ENCODE measurements around the gene ZNF782. TPM values are rescaled to one million over a fixed set of nuclear protein-coding genes. Genes with fewer than 3 reads are reported as not detected.
"Not testable (repeated sequence)": the region's sequence is repeated elsewhere in the genome, so short reads cannot be mapped to it uniquely, and the experiment has no call there.

Gene ZNF782
- total RNA-seq, 2 donors from 2014 or later = 4.5 TPM

GRCh38 chr9:96871176-96871575, 16.9 kb upstream of the ZNF782 start:
- intact Hi-C loops (cut with DNase I) = no loop called here
- Histone ChIP-seq H3K27ac (no peak overlapping the region), H3K4me3 (no peak overlapping the region), H3K4me1 (peaks cover 4% of the 10 kb centered on the region), H3K9me3 (no peaks in the 10 kb centered on the region), H3K9ac (ENCODE audit: low read depth in 2 of 2, low read length in 2 of 2) (no peak overlapping the region), H3K36me3 (no peaks in the 10 kb centered on the region), H3K27me3 (no peaks in the 10 kb centered on the region)
- no peak for DNase-seq
- TF ChIP-seq, protein P1, sequence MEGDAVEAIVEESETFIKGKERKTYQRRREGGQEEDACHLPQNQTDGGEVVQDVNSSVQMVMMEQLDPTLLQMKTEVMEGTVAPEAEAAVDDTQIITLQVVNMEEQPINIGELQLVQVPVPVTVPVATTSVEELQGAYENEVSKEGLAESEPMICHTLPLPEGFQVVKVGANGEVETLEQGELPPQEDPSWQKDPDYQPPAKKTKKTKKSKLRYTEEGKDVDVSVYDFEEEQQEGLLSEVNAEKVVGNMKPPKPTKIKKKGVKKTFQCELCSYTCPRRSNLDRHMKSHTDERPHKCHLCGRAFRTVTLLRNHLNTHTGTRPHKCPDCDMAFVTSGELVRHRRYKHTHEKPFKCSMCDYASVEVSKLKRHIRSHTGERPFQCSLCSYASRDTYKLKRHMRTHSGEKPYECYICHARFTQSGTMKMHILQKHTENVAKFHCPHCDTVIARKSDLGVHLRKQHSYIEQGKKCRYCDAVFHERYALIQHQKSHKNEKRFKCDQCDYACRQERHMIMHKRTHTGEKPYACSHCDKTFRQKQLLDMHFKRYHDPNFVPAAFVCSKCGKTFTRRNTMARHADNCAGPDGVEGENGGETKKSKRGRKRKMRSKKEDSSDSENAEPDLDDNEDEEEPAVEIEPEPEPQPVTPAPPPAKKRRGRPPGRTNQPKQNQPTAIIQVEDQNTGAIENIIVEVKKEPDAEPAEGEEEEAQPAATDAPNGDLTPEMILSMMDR (IDR thresholded peaks at IDR 0.05) = no peak

DNA sequence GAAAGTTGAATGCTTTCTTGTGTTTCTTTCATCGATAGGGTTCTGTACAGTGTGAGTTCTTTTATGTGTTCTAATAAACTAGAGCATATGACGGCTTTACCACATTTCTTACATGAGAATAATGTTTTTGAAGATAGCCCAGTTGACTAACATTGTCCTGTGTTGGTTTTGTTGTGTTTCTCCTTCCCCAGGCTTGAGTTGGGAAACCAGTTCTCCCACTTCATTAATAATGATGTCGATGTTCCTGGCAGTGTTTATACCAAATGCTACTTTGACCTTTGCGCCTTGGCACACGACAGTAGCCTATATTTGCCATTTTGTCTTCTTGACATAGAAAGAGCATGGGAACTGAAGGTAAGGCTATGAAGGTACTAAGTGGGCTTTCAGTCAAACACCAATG, 14.4 kb upstream of the ZNF782 start:
- no peak overlapping the region for H3K4me3 ChIP-seq
- peak overlapping the region; percentile 0 for H3K27ac ChIP-seq
- intact Hi-C loops (cut with DNase I) = no loop called here
- peak; percentile 47 for DNase-seq
- no peaks in the 10 kb centered on the region for H3K27me3 ChIP-seq
- no peak overlapping the region for H3K9ac ChIP-seq (ENCODE audit: low read depth in 2 of 2, low read length in 2 of 2)
- H3K4me1 ChIP-seq = peaks cover 4% of the 10 kb centered on the region
- no peaks in the 10 kb centered on the region for H3K36me3 ChIP-seq
- TF ChIP-seq, protein P1 (IDR thresholded peaks at IDR 0.05) = no peak
- no peaks in the 10 kb centered on the region for H3K9me3 ChIP-seq

- TF ChIP-seq, protein P1 (IDR thresholded peaks at IDR 0.05) = no peak
- intact Hi-C loops (cut with DNase I) = no loop called here
- H3K27ac ChIP-seq = peak overlapping the region; percentile 36
Observed at GRCh38 chr9:96867079-96867804, 12.9 kb upstream of the ZNF782 start.

GRCh38 chr9:96865240-96865639, 10.9 kb upstream of the ZNF782 start:
- intact Hi-C loops (cut with DNase I); H3K9ac ChIP-seq (ENCODE audit: low read depth in 2 of 2, low read length in 2 of 2); DNase-seq; H3K9me3 ChIP-seq; H3K36me3 ChIP-seq; H3K27ac ChIP-seq; H3K4me1 ChIP-seq; H3K27me3 ChIP-seq; H3K4me3 ChIP-seq: not testable (repeated sequence)

More at GRCh38 chr9:96867079-96867804, 12.9 kb upstream of the ZNF782 start:
- Histone ChIP-seq H3K27me3 (no peaks in the 10 kb centered on the region), H3K4me1 (peaks cover 4% of the 10 kb centered on the region), H3K36me3 (no peaks in the 10 kb centered on the region), H3K9me3 (no peaks in the 10 kb centered on the region), H3K4me3 (no peak overlapping the region), H3K9ac (ENCODE audit: low read depth in 2 of 2, low read length in 2 of 2) (no peak overlapping the region)
- DNase-seq = no peak

DNA sequence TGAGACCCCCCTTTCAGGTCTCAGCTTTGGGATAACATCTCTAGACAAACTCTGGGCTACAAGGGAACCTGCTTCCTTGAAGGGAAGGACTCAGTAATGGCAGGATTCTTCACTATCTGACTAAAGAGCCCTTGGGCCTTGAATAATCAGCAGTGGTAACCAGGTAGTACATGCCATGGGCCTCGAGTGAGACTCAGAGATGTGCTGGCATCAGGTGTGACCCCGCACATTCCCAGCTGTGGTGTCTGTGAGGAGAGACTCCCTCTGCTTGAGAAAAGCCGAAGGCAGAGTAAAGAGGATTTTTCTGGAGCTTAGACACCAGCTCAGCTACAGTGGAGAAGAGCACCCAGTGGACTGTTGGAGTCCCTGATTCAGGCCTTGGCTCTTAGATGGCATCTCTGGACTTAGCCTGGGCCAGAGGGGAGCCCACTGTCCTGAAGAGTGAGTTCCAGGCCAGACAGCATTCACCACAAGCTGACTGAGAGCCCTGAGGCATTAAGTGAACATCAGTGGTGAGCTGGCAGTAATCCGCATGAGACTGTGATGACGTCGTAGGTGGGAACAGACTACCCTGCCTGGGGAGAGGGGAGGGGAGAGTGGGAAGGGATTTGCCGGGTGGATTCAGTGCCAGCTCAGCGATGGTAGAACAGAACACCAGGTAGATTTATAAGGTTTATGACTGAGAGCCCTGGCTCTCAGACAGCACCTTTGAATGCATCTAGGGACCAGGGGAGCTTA, 5.3 kb upstream of the ZNF782 start:
- H3K9ac ChIP-seq (ENCODE audit: low read depth in 2 of 2, low read length in 2 of 2) = no peak overlapping the region
- no peaks in the 10 kb centered on the region for H3K4me1 ChIP-seq
- H3K36me3 ChIP-seq = no peaks in the 10 kb centered on the region
- intact Hi-C loops (cut with DNase I) = loop anchor here (5.0 kb wide), 2 partner anchors 248 to 538 kb away; no protein-coding TSS in a partner anchor
- H3K9me3 ChIP-seq = no peaks in the 10 kb centered on the region
- TF ChIP-seq, protein P1 (IDR thresholded peaks at IDR 0.05) = no peak
- H3K27me3 ChIP-seq = no peaks in the 10 kb centered on the region
- no peak for DNase-seq
- no peak overlapping the region for H3K4me3 ChIP-seq
- H3K27ac ChIP-seq = no peak overlapping the region

DNA sequence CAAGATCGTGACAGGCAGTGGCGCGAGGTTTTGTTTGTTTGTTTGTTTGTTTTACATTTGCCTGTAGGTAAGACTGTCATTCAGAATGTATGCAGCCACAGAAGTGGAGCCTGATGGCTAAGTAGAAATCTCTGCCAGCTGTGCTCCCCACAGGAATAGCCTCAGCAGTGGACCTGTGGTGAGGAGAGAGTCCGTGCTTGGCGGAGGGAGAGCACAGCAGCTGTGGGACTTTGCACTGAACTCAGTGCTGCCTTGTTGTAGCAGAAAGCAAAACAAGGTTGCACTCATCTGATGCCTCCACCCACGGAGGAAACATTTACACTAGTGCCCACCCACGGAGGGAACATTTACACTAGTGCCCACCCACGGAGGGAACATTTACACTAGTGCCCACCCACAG, 4.4 kb upstream of the ZNF782 start:
- Histone ChIP-seq H3K4me3 (no peak overlapping the region), H3K9ac (ENCODE audit: low read depth in 2 of 2, low read length in 2 of 2) (no peak overlapping the region), H3K9me3 (no peaks in the 10 kb centered on the region), H3K27me3 (no peaks in the 10 kb centered on the region), H3K4me1 (no peaks in the 10 kb centered on the region), H3K36me3 (no peaks in the 10 kb centered on the region), H3K27ac (no peak overlapping the region)
- intact Hi-C loops (cut with DNase I) = loop anchor here (5.0 kb wide), 2 partner anchors 249 to 539 kb away; no protein-coding TSS in a partner anchor
- TF ChIP-seq, protein P1 (IDR thresholded peaks at IDR 0.05) = no peak
- DNase-seq = no peak
